Gastroesophageal sphincter (tissue), 4 donors: ENCODE measurements around the gene FOXN3. TPM values are rescaled to one million over a fixed set of nuclear protein-coding genes. Genes with fewer than 3 reads are reported as not detected.

Source experiments
- ATAC-seq: fragments of 150-250 bp; one replicate; pipeline ENCODE4 v1.9.1; 2016; ENCODE audit warnings: mild to moderate bottlenecking, moderate library complexity
- H3K27ac ChIP-seq, 4 donors: fragments of 200-600 bp; sonication (generic) in 3 of 4; 1 replicate in 3 of 4; 2 replicates in 1 of 4; pipeline ENCODE4 v1.5.1; 2016 to 2019
- H3K27me3 ChIP-seq: fragments of 200-600 bp; sonication (generic); one replicate; pipeline ENCODE4 v1.5.1; 2019
- H3K36me3 ChIP-seq, 2 donors: fragments of 200-600 bp; sonication (generic); one replicate each; pipeline ENCODE4 v1.5.1; 2019; ENCODE audit warnings: control low read depth in 1 of 2
- H3K4me1 ChIP-seq, 3 donors: fragments of 200-600 bp; sonication (generic); 1 replicate in 2 of 3; 2 replicates in 1 of 3; pipeline ENCODE4 v1.5.1; 2016 to 2019; ENCODE audit warnings: control low read depth in 2 of 3
- H3K4me3 ChIP-seq, 2 donors: fragments of 200-600 bp; sonication (generic); one replicate each; pipeline ENCODE4 v1.5.1; 2019; ENCODE audit warnings: mild to moderate bottlenecking in 1 of 2, moderate library complexity in 1 of 2
- H3K9me3 ChIP-seq, 3 donors: fragments of 200-600 bp; sonication (generic); one replicate each; pipeline ENCODE4 v1.5.1; 2017 to 2019; ENCODE audit warnings: control low read depth in 2 of 3
- EP300 ChIP-seq: sonication (generic); formaldehyde crosslinking; IDR thresholded peaks from one replicate; pipeline ENCODE4 v1.6.1; 2017; ENCODE audit warnings: antibody characterized with exemption, mild to moderate bottlenecking
- POLR2A ChIP-seq, 2 donors: fragments of 450-650 bp; IDR thresholded peaks; one replicate each; pipeline ENCODE4 v1.6.1; 2017; ENCODE audit warnings: antibody characterized with exemption in 2 of 2, mild to moderate bottlenecking in 2 of 2, moderate library complexity in 1 of 2
- POLR2AphosphoS5 ChIP-seq: sonication (generic); formaldehyde crosslinking; IDR thresholded peaks from one replicate; pipeline ENCODE4 v1.6.1; 2017; ENCODE audit warnings: antibody characterized with exemption
- WGBS, 2 donors: methylation state at CpG; one replicate each; pipeline ENCODE4 v1.1.5; 2018; ENCODE audit warnings: low coverage in 1 of 2; 5-methylcytosine and 5-hydroxymethylcytosine counted together
- total RNA-seq, 4 donors: library from RNA; depleted of rRNA; stranded (reverse); fragments of >200 nt; gene quantifications; one replicate each; pipeline ENCODE4 v1.1.0, GENCODE V29; 2016
- TF ChIP-seq, protein P1 (sequence below), 4 experiments: fragments of 200-600 bp in 2 of 4; fragments of 450-650 bp in 2 of 4; sonication (generic) in 1 of 4; IDR thresholded peaks; one replicate each; pipeline ENCODE4 v1.5.1; 2017 to 2019; ENCODE audit warnings: antibody characterized with exemption in 4 of 4, mild to moderate bottlenecking in 2 of 4, moderate library complexity in 2 of 4

FOXN3 gene
- total RNA-seq, 4 donors from 2014 or later: 116 to 172 (median 136) TPM

DNA sequence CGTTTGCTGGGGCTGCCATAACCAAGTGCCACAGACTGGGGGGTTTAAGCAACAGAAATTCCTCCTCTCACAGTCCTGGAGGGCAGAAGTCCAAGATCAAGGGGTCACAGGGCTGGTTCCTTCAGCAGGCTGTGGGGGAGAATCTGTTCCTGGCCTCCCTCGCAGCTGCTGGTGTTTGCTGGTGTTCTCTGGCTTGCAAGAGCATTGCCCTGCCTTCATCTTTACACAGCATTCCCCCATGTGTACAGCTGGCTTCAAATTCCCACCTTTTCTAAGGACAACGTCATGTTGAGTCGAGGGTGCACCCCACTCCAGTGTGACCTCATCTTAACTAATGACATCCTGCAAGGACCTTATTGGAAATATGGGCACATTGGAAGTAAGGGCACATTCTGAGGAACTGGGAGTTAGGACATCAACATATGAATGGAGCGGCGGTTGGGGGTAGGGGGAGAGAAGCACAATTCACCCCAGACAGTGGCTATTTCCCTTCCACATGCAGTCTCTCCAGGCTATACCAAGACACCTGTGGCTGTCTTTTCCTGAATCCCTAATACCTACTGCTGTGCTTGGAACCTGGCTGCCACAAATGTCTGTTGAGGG is 123.6 kb downstream of the FOXN3 start:
- Histone ChIP-seq H3K9me3 (no peaks in the 10 kb centered on the region), H3K27ac (no peak overlapping the region), H3K36me3 (no peaks in the 10 kb centered on the region), H3K27me3 (no peaks in the 10 kb centered on the region), H3K4me1 (peaks cover 0 to 31% (median 0%) of the 10 kb centered on the region in 3 donors), H3K4me3 (no peak overlapping the region)
- WGBS, 2 donors: 40 to 100% methylated on average over 1 to 2 of the region's 6 CpGs
- no peak for TF ChIP-seq POLR2AphosphoS5
- no peak for TF ChIP-seq POLR2A (IDR thresholded peaks at IDR 0.05)
- no peak for TF ChIP-seq EP300
- TF ChIP-seq, protein P1, sequence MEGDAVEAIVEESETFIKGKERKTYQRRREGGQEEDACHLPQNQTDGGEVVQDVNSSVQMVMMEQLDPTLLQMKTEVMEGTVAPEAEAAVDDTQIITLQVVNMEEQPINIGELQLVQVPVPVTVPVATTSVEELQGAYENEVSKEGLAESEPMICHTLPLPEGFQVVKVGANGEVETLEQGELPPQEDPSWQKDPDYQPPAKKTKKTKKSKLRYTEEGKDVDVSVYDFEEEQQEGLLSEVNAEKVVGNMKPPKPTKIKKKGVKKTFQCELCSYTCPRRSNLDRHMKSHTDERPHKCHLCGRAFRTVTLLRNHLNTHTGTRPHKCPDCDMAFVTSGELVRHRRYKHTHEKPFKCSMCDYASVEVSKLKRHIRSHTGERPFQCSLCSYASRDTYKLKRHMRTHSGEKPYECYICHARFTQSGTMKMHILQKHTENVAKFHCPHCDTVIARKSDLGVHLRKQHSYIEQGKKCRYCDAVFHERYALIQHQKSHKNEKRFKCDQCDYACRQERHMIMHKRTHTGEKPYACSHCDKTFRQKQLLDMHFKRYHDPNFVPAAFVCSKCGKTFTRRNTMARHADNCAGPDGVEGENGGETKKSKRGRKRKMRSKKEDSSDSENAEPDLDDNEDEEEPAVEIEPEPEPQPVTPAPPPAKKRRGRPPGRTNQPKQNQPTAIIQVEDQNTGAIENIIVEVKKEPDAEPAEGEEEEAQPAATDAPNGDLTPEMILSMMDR (IDR thresholded peaks at IDR 0.05): no peak
- no peak for ATAC-seq

DNA sequence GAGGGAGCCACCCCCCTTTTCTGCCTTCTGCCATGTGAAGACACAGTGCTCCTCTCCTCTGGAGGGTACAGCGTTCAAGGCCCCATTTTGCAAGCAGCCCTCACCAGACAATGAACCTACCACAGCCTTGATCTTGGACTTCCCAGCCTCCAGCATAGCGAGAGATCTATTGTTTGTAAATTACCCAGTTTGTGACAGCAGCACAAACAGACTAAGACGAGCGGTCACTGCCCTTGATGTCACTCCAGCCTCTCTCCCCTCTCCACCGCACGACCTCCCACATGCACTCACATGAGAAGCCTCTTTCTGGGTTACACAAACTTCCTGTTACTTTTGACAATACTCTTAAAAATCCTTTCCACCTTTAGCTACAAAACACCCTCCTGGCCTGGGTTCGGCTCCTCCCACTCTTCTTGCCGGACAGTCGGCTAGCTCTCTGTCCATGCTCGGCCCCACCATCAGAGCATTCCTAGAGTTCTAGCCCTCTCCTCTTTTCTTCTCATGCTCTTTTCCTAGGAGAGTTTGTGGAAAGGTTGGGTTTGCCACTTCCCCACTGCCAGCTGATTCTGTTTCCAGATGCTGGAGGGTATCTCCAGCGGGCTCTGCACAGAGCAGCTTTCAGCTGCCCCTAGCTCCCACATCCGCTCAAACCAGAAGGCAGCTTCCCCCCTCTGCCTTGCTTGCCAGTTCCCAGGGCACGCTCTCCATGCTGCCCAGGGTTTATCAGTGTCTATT is 124.3 kb downstream of the FOXN3 start:
- ATAC-seq: no peak
- no peaks in the 10 kb centered on the region for H3K9me3 ChIP-seq
- H3K4me3 ChIP-seq: no peak overlapping the region
- WGBS, 2 donors: 81 to 88% methylated on average over 10 to 11 of the region's 13 CpGs
- H3K27ac ChIP-seq: no peak overlapping the region
- TF ChIP-seq, protein P1 (IDR thresholded peaks at IDR 0.05): no peak
- no peak for TF ChIP-seq POLR2AphosphoS5
- no peak for TF ChIP-seq POLR2A (IDR thresholded peaks at IDR 0.05)
- TF ChIP-seq EP300: no peak
- H3K36me3 ChIP-seq: no peaks in the 10 kb centered on the region
- peaks cover 0 to 27% (median 0%) of the 10 kb centered on the region in 3 donors for H3K4me1 ChIP-seq
- no peaks in the 10 kb centered on the region for H3K27me3 ChIP-seq

DNA sequence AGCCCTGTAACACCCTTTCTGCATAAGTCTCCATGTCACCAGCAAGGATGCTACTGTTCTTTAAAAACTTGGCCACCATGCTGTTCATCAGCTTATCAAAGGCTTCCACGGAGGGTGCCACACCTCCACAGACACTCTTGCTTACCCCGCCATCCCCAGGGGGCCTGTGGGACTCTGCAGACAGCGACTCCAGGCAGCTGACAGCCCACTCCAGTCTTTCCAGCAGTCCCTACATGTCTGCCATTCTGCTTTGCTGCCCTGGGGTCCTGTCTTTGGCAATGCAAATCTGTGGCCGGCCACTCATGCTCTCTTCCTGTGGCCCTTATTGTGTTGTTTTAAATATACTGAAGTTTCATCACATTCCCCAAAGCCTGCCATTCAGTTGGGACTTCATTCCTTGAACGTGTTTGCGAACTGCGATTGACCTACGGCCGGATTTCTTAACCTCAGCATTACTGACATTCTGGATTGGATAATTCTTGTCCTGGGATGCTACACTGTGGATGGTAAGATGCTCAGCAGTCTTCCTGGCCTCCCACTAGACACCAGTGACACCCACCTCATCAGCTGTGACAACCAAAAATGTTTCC is 125.6 kb downstream of the FOXN3 start:
- no peaks in the 10 kb centered on the region for H3K27me3 ChIP-seq
- no peak overlapping the region for H3K27ac ChIP-seq
- TF ChIP-seq POLR2A (IDR thresholded peaks at IDR 0.05) (no peak), POLR2AphosphoS5 (no peak), EP300 (no peak)
- TF ChIP-seq, protein P1 (IDR thresholded peaks at IDR 0.05): no peak
- H3K9me3 ChIP-seq: no peaks in the 10 kb centered on the region
- H3K4me1 ChIP-seq: peaks cover 0 to 25% (median 0%) of the 10 kb centered on the region in 3 donors
- H3K4me3 ChIP-seq: no peak overlapping the region
- WGBS, 2 donors: 82 to 97% methylated on average over 5 to 9 of the region's 9 CpGs
- ATAC-seq: no peak
- H3K36me3 ChIP-seq: no peaks in the 10 kb centered on the region

DNA sequence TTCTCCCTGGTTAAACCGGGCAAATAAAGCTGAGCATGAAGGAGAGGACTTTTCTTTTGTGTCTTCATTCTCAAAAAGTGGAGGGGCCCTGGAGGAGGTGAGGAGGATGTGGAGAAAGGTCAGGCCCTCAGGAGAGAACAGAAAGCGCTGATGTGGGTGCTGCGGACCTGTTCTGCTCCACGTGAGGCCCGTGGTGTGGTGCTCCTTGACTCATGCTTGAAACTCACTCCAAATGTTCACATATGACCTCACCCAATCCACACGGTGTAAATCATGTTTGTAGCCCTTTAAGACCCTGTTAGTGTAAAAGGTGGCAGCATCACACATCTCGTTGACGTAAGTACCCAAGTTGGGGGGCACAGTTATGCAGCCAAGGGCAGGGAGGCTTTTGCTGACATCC is 126.2 kb downstream of the FOXN3 start:
- WGBS, 2 donors: 90 to 100% methylated on average over 1 to 2 of the region's 8 CpGs
- no peaks in the 10 kb centered on the region for H3K27me3 ChIP-seq
- H3K9me3 ChIP-seq: no peaks in the 10 kb centered on the region

More for the DNA sequence above, 126.2 kb downstream of the FOXN3 start:
- no peak overlapping the region for H3K4me3 ChIP-seq
- TF ChIP-seq, protein P1 (IDR thresholded peaks at IDR 0.05): no peak
- TF ChIP-seq POLR2A (IDR thresholded peaks at IDR 0.05): no peak
- no peak for TF ChIP-seq EP300
- TF ChIP-seq POLR2AphosphoS5: no peak
- H3K4me1 ChIP-seq: peaks cover 0 to 25% (median 0%) of the 10 kb centered on the region in 3 donors
- no peak overlapping the region for H3K27ac ChIP-seq
- H3K36me3 ChIP-seq: no peaks in the 10 kb centered on the region
- ATAC-seq: no peak
